GM19193 (cell line): Measurements from ENCODE around the gene PEX1.

ENCODE experiments used
- POLR2A ChIP-seq: IDR thresholded peaks from 4 replicates; pipeline ENCODE4 v1.6.1; 2011; ENCODE audit not compliant: insufficient read depth, insufficient read length; ENCODE audit errors: extremely low read depth

PEX1 gene

GRCh38 chr7:92462560-92462959 is 65.8 kb downstream of the PEX1 start:
- no peak for TF ChIP-seq POLR2A

- no peak for TF ChIP-seq POLR2A
Observed at GRCh38 chr7:92461027-92462003, 67.0 kb downstream of the PEX1 start.

DNA sequence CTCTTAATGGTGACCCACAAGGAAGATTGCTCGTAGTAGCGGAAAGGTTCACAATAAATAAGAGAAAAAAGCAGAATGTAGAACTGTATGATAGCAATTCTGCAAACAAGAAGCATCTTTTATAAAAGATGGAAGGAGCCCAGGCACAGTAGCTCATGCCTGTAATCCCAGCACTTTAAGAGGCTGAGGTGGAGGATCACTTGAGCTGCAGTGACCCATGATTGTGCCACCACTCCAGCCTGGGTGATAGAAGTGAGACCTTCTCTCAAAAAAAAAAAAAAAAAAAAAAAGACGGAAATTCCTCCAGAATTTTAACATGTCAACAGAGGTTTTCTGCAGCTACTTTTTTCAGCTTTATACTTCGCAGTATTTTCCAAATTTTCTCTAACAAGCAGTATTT is 67.8 kb downstream of the PEX1 start:
- no peak for TF ChIP-seq POLR2A

GRCh38 chr7:92460109-92460508 is 68.2 kb downstream of the PEX1 start:
- TF ChIP-seq POLR2A = no peak

DNA sequence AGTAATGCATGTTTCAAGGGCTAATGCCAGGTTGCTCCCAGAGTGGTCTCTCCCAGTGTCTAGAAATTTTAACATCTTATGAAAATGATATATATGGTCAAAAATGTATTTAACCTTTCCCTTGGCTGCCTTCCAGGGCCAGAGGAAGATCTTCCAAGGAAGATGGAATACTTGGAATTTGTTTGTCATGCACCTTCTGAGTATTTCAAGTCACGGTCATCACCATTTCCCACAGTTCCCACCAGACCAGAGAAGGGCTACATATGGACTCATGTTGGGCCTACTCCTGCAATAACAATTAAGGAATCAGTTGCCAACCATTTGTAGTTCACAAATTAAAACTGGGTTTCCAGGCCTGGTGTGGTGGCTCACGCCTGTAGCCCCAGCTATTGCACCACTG is 72.1 kb downstream of the PEX1 start:
- TF ChIP-seq POLR2A = no peak

- TF ChIP-seq POLR2A = no peak
Observed at GRCh38 chr7:92451645-92452044, 76.7 kb downstream of the PEX1 start.

GRCh38 chr7:92448205-92448747 is 80.0 kb downstream of the PEX1 start:
- no peak for TF ChIP-seq POLR2A

- peak; percentile 75 for TF ChIP-seq POLR2A
Observed at GRCh38 chr7:92447345-92448204, 80.7 kb downstream of the PEX1 start, which contains the start of gene GATAD1. Gene GATAD1 (plus strand): TSS chr7:92447482. CDS start chr7:92447730, 248 bp downstream.

DNA sequence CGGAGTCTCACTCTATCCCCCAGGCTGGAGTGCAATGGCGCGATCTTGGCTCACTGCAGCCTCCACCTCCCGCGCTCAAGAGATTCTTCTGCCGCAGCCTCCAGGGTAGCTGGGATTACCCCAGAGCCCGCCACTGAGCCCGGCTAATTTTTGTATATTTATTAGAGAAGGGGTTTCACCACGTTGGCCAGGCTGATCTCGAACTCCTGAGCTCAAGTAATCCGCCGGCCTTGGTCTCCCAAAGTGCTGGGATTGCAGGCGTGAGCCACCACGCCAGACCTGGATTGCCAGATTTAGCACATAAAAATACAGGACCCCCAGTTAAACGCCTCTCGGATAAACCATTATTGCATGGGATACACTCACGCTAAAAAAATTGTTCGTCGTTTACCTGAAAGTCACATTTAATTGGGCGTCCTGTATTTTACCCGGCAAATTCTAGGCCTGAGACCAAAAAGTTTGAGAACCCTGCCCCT is 81.4 kb downstream of the PEX1 start:
- TF ChIP-seq POLR2A = no peak

GRCh38 chr7:92437956-92438491 is 90.3 kb downstream of the PEX1 start:
- no peak for TF ChIP-seq POLR2A
